ENCODE results near the gene ZC3H18.

Gene ZC3H18

DNA sequence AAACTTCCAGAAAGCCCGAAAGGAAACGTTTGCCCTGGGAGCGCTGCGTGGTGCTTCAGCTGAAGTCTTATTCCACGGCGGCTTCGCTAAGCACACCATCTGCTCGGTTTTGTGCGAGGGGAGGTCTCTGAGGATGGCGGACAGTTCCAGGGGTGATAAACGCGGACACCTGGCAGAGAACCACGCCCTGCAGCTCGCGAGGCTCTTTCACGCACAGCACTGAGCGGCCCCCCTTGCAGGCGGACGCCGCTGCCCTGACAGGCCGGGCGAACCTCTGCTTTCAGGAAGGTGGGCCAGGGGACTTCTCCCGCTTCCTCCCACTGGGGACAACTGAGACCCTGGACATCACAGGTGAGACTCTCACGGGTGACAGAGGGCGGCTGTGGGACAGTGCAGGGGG is 89.0 kb downstream of the ZC3H18 start:
- Histone ChIP-seq H3K4me1 (ENCODE audit: low read length) (no peaks in the 10 kb centered on the region), H3K9me3 (replicated peaks; ENCODE audit: insufficient read depth, low read length) (no peaks in the 10 kb centered on the region), H3K27ac (ENCODE audit: low read length) (no peak overlapping the region), H3K4me2 (ENCODE audit: low read depth, low read length) (no peak overlapping the region), H3K36me3 (replicated peaks; ENCODE audit: insufficient read depth, low read length) (no peaks in the 10 kb centered on the region), H3K9ac (ENCODE audit: low read length) (no peak overlapping the region), H3K79me2 (ENCODE audit: low read length) (peaks cover 13% of the 10 kb centered on the region), H3K4me3 (ENCODE audit: low read length) (no peak overlapping the region), H3K9me2 (replicated peaks; ENCODE audit: insufficient read depth, low read length) (no peaks in the 10 kb centered on the region), H4K20me1 (ENCODE audit: insufficient read depth, low read length) (no peaks in the 10 kb centered on the region), H3F3A (ENCODE audit: insufficient read depth, low read length) (no peaks in the 10 kb centered on the region), H2AFZ (ENCODE audit: low read length) (no peak overlapping the region), H3K27me3 (replicated peaks; ENCODE audit: insufficient read depth, low read length) (no peaks in the 10 kb centered on the region)
- DNase-seq: no peak
- TF ChIP-seq EZH2phosphoT487 (IDR thresholded peaks at IDR 0.05; ENCODE audit: low read length) (no peak), EZH2 (optimal IDR thresholded peaks at IDR 0.05; ENCODE audit: low read depth, low read length) (no peak)
- TF ChIP-seq, protein P1, sequence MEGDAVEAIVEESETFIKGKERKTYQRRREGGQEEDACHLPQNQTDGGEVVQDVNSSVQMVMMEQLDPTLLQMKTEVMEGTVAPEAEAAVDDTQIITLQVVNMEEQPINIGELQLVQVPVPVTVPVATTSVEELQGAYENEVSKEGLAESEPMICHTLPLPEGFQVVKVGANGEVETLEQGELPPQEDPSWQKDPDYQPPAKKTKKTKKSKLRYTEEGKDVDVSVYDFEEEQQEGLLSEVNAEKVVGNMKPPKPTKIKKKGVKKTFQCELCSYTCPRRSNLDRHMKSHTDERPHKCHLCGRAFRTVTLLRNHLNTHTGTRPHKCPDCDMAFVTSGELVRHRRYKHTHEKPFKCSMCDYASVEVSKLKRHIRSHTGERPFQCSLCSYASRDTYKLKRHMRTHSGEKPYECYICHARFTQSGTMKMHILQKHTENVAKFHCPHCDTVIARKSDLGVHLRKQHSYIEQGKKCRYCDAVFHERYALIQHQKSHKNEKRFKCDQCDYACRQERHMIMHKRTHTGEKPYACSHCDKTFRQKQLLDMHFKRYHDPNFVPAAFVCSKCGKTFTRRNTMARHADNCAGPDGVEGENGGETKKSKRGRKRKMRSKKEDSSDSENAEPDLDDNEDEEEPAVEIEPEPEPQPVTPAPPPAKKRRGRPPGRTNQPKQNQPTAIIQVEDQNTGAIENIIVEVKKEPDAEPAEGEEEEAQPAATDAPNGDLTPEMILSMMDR (IDR thresholded peaks at IDR 0.05; ENCODE audit: low read length): no peak

DNA sequence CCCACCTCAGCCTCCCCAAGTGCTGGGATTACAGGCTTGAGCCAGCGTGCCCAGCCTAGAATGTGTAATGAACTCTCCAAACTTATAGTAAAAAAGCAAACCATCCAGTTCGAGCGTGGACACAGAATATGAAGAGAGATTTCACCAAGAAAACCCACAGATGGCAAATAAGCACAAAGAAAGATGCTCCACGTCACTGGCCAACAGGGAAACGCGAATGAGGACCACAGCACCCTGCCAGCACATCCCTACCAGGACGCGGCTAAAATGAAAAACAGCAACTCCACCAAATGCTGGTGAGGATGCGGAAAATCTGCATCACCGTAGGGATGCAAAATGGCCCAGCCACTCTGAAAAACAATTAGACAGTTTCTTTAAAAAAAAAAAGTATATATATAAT is 91.3 kb downstream of the ZC3H18 start:
- no peaks in the 10 kb centered on the region for H3K9me3 ChIP-seq (replicated peaks; ENCODE audit: insufficient read depth, low read length)
- H3F3A ChIP-seq (ENCODE audit: insufficient read depth, low read length): no peaks in the 10 kb centered on the region
- no peak for TF ChIP-seq EZH2 (optimal IDR thresholded peaks at IDR 0.05; ENCODE audit: low read depth, low read length)
- TF ChIP-seq, protein P1 (IDR thresholded peaks at IDR 0.05; ENCODE audit: low read length): no peak
- H3K27me3 ChIP-seq (replicated peaks; ENCODE audit: insufficient read depth, low read length): no peaks in the 10 kb centered on the region
- no peak overlapping the region for H2AFZ ChIP-seq (ENCODE audit: low read length)
- no peak overlapping the region for H3K27ac ChIP-seq (ENCODE audit: low read length)
- no peaks in the 10 kb centered on the region for H4K20me1 ChIP-seq (ENCODE audit: insufficient read depth, low read length)
- no peaks in the 10 kb centered on the region for H3K36me3 ChIP-seq (replicated peaks; ENCODE audit: insufficient read depth, low read length)
- DNase-seq: no peak
- no peak overlapping the region for H3K4me3 ChIP-seq (ENCODE audit: low read length)
- peaks cover 13% of the 10 kb centered on the region for H3K79me2 ChIP-seq (ENCODE audit: low read length)
- H3K9me2 ChIP-seq (replicated peaks; ENCODE audit: insufficient read depth, low read length): no peaks in the 10 kb centered on the region
- H3K9ac ChIP-seq (ENCODE audit: low read length): no peak overlapping the region
- H3K4me1 ChIP-seq (ENCODE audit: low read length): no peaks in the 10 kb centered on the region
- H3K4me2 ChIP-seq (ENCODE audit: low read depth, low read length): no peak overlapping the region

DNA sequence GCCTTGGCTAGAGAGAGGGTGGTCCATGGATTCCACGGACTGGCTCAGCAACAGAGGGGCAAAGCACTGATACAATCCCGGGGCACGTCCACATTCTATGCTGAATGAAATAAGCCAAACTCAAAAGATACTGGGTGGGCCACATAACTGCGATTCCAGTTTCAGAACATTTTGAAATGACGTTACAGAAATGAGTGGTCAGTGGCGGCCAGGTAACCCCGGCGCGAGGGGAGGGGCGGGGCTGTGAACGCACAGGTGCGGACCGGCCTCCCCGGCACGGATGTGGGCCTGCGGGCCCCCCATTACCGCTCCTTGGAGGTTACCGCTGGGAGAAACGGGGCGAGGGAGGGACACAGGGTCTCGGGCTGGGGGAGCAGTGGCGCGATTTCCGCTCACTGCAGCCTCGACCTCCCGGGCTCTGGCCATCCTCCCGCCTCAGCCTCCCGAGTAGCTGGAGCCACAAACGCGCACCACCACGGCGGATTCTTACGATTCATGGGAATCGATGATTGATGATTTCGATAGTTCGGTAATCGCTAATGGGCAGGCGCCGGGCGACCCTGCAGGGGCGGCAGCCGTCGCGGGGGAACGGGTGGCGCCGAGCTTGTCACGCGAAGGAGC is 92.1 kb downstream of the ZC3H18 start:
- Histone ChIP-seq H3K9ac (ENCODE audit: low read length) (peak overlapping the region; percentile 78), H4K20me1 (ENCODE audit: insufficient read depth, low read length) (no peaks in the 10 kb centered on the region), H3K4me3 (ENCODE audit: low read length) (peak overlapping the region; percentile 75), H3K79me2 (ENCODE audit: low read length) (peaks cover 13% of the 10 kb centered on the region), H2AFZ (ENCODE audit: low read length) (peak overlapping the region; percentile 67; the same call in 1 of the 2 replicates), H3K4me1 (ENCODE audit: low read length) (no peaks in the 10 kb centered on the region), H3K27me3 (replicated peaks; ENCODE audit: insufficient read depth, low read length) (no peaks in the 10 kb centered on the region), H3K9me2 (replicated peaks; ENCODE audit: insufficient read depth, low read length) (no peaks in the 10 kb centered on the region), H3K27ac (ENCODE audit: low read length) (peak overlapping the region; percentile 25; the same call in 1 of the 2 replicates), H3K36me3 (replicated peaks; ENCODE audit: insufficient read depth, low read length) (no peaks in the 10 kb centered on the region), H3K9me3 (replicated peaks; ENCODE audit: insufficient read depth, low read length) (no peaks in the 10 kb centered on the region), H3F3A (ENCODE audit: insufficient read depth, low read length) (no peaks in the 10 kb centered on the region), H3K4me2 (ENCODE audit: low read depth, low read length) (peak overlapping the region; percentile 63)
- no peak for TF ChIP-seq EZH2 (optimal IDR thresholded peaks at IDR 0.05; ENCODE audit: low read depth, low read length)
- TF ChIP-seq, protein P1 (IDR thresholded peaks at IDR 0.05; ENCODE audit: low read length): no peak
- TF ChIP-seq EZH2phosphoT487 (IDR thresholded peaks at IDR 0.05; ENCODE audit: low read length): no peak
- DNase-seq: no peak

Data from MM.1S (cell line).